ENCODE measurements around the gene EID3.
"Not testable (repeated sequence)": the region's sequence is repeated elsewhere in the genome, so short reads cannot be mapped to it uniquely, and the experiment has no call there.

EID3 gene

GRCh38 chr12:104328790-104329189 lies 25.3 kb downstream of the EID3 start:
- TF ChIP-seq GATA1 (IDR thresholded peaks at IDR 0.05; ENCODE audit: low read depth, low read length), result no peak
- TF ChIP-seq POLR2A (IDR thresholded peaks at IDR 0.05; ENCODE audit: low read length), result no peak
- no peak for DNase-seq

DNA sequence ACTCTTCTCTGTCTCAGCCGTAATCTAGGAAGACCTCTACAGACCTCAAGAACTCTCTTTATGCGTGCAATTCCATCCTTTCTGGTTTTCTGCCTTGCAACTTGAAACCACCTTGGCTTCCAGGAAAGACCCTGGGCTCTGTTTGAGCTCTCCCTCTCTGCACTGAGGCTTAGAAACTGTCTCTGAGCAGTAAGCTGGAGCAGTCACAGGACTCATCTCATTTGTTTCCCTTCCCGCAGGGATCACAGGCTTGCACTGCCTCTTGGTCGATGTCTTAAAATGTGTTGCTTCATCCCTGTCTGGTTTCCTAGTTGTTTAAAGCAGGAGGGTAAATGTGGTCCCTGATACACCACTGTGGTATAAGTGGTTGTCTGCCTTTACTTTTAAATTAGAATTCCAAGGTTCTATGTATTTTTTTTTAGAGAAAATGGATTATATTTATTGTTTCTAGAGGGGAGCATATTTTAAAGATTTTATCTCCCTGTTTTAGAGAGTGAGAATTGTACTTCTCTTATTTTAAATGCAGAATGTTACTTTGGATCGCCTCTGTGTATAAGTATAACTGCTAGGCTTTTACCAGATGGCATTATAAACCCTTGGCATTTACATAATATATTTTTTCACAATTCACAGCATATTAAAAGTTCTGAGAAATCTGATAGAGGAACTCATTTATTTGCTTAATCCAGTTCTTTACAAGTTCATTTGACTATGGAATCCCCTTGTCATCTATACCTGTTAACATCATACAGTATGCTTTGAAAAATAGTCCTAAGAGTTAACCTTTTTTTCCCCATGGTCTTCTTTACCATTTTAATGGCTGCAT lies 26.4 kb downstream of the EID3 start:
- DNase-seq, result no peak
- no peak for TF ChIP-seq GATA1 (IDR thresholded peaks at IDR 0.05; ENCODE audit: low read depth, low read length)
- TF ChIP-seq POLR2A (IDR thresholded peaks at IDR 0.05; ENCODE audit: low read length), result no peak

DNA sequence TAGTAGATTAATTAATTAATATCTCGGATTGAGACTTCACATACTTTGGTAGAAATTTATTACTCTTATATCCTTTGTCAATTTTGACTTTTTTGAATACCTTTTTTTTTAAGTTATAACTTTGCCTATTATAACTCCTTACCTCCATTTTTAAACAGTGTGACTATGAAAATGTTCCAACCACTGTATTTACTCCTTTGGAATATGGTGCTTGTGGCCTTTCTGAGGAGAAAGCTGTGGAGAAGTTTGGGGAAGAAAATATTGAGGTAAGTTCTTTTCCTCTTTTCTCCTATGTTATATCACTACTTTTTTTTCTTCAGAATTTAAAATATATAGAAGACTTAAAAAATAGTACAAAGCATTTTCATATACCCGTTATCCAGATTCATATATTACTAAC lies 27.8 kb downstream of the EID3 start:
- DNase-seq, result no peak
- no peak for TF ChIP-seq GATA1 (IDR thresholded peaks at IDR 0.05; ENCODE audit: low read depth, low read length)
- TF ChIP-seq POLR2A (IDR thresholded peaks at IDR 0.05; ENCODE audit: low read length), result no peak

DNA sequence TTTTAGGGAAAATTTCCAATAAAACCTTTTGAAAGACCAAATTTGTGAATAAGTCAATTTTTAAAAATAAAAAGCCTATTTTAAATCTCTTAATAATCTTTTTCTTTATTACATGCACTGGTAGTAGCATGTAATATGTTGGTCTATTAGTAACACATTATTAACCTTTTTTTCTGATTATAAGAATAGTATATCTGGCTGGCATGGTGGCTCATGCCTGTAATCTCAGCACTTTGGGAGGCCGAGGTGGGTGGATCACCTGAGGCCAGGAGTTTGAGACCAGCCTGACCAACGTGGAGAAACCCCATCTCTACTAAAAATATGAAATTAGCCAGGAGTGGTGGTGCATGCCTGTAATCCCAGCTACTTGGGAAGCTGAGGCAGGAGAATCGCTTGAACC lies 28.7 kb downstream of the EID3 start:
- not testable (repeated sequence) for DNase-seq

DNA sequence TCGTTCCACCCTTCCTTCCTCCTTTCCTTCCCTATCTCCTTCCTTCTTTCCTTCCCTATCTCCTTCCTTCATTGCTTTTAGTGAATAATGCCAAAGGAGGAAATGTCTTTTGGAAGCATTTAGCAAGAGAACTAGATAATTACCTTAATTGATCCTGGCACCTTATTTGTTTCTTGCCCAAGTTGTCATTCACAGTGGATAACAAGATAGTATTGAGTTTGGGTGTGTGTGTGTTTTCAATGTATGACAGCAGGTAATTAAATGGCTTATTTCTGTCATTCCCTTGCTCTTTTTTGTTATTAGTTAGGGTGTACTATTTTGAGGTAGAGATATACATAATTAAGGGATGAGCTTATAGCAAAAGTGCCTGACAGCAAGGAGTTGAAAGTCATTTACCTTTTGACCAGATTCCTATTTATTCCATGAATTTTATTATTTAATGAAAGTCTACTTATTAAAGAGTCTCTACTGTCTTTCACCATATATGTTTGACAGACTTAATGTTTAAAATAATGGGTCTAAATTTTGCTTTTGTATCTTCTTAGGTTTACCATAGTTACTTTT lies 30.2 kb downstream of the EID3 start:
- no peak for DNase-seq
- TF ChIP-seq POLR2A (IDR thresholded peaks at IDR 0.05; ENCODE audit: low read length) (no peak), GATA1 (IDR thresholded peaks at IDR 0.05; ENCODE audit: low read depth, low read length) (no peak)

DNA sequence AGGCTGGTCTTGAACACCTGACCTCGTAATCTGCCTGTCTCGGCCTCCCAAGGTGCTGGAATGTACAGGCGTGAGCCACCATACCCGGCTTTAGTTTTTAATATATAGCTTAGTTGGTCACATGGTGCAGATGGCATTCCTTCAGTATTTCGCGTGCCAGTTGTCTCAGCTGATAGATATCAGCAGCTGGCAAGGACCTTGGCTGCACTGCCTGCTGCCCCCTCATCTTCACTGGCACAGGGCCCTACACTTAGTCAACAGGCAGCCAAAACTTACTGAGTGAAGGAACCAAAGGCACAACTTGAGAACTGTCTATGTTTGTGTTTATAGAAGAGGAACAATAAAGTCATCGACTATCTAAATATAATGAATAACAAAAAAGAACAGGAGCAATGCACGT lies 31.0 kb downstream of the EID3 start:
- no peak for TF ChIP-seq GATA1 (IDR thresholded peaks at IDR 0.05; ENCODE audit: low read depth, low read length)
- TF ChIP-seq POLR2A (IDR thresholded peaks at IDR 0.05; ENCODE audit: low read length), result no peak
- DNase-seq, result no peak

- no peak for DNase-seq
- TF ChIP-seq POLR2A (IDR thresholded peaks at IDR 0.05; ENCODE audit: low read length) (no peak), GATA1 (IDR thresholded peaks at IDR 0.05; ENCODE audit: low read depth, low read length) (no peak)
Observed at GRCh38 chr12:104336115-104336514, 32.6 kb downstream of the EID3 start.

GRCh38 chr12:104337030-104337558 lies 33.6 kb downstream of the EID3 start:
- TF ChIP-seq GATA1 (IDR thresholded peaks at IDR 0.05; ENCODE audit: low read depth, low read length), result no peak
- no peak for TF ChIP-seq POLR2A (IDR thresholded peaks at IDR 0.05; ENCODE audit: low read length)

GRCh38 chr12:104339663-104340062 lies 36.1 kb downstream of the EID3 start:
- no peak for TF ChIP-seq POLR2A (IDR thresholded peaks at IDR 0.05; ENCODE audit: low read length)
- TF ChIP-seq GATA1 (IDR thresholded peaks at IDR 0.05; ENCODE audit: low read depth, low read length), result no peak
- no peak for DNase-seq

More at GRCh38 chr12:104337030-104337558, 33.6 kb downstream of the EID3 start:
- DNase-seq, result no peak

DNA sequence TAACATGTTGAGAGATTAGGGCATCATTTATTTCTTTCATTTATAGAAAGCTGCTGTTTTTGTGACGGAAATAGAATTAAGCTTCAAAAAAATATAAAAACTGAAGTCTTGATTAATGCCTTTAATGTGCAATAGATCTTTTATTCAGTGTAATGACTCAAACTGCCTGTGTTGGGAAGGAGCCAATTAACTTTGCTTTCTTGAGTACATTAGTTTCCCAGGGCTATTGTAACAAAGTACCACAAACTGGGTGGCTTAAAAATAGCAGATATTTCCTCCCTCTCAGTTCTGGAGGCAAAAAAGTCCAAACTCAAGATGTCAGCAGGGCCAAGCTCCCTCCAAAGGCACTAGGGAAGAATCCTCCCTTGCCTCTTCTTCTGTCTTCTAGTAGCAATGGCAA lies 36.6 kb downstream of the EID3 start:
- DNase-seq, result no peak
- TF ChIP-seq POLR2A (IDR thresholded peaks at IDR 0.05; ENCODE audit: low read length) (no peak), GATA1 (IDR thresholded peaks at IDR 0.05; ENCODE audit: low read depth, low read length) (no peak)

DNA sequence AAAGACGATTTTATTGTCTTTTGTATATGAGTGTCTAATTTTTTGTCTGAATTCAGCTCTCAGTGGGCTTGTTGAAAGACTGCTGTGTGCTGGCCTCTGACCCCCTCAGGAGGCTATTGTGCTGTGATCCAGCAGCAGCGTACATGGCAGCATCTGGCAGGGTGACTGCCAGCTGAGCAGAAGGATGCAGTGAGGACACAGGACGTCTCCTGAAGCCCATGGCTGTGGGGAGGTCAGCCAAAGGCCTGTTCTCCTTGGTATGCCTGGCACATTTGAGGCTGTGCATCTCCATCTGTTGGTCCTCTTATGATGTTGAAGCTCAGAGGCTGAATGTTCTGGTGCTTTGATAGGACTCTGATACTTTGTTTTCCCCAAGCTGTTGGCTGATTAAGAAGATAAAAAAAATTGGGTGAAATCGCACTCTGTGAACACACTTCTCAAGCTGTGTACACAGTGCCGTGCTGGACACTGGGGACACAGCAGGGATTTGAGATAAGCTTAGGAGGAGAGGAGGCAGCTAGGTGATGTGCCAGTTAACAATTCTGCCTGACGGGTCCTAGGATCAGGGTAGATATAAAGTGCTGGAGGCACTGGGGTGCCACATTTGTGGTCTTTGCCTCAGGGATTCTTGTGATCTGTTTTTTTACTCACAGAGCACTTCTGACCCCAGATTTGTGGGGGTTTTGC lies 37.5 kb downstream of the EID3 start:
- no peak for TF ChIP-seq GATA1 (IDR thresholded peaks at IDR 0.05; ENCODE audit: low read depth, low read length)
- no peak for TF ChIP-seq POLR2A (IDR thresholded peaks at IDR 0.05; ENCODE audit: low read length)
- no peak for DNase-seq

- TF ChIP-seq GATA1 (IDR thresholded peaks at IDR 0.05; ENCODE audit: low read depth, low read length), result no peak
- TF ChIP-seq POLR2A (IDR thresholded peaks at IDR 0.05; ENCODE audit: low read length), result no peak
- DNase-seq, result no peak
Observed at GRCh38 chr12:104342147-104342546, 38.6 kb downstream of the EID3 start.

DNA sequence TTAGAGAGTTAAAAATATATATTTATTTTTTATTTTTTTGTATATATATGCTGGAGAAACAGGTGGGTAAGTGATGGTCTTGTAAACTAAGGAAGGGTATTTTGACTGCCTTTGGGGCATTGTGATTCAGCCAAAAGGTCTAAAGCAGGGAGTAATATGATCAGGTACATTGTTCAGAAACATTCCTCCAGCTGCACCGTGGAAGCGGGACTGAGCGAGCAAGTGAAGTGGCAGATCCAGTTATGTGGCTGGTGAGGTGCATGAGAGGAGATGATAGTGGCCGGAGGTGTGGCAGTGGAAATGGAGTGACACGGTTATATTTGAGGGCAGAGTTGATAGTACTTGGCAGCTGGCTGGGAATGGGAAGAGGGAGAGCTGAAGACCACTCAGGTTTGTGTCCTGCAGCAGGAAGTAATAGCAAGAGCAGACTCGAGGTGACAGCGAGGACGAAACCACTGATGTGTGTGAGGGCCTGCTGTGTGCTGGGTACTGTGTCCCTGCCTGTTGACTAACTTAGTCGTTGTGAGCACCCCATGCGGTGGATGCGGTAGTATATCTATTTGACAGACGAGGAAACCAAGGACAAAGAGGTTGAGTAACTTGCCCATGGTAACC lies 39.2 kb downstream of the EID3 start:
- TF ChIP-seq GATA1 (IDR thresholded peaks at IDR 0.05; ENCODE audit: low read depth, low read length), result no peak
- no peak for TF ChIP-seq POLR2A (IDR thresholded peaks at IDR 0.05; ENCODE audit: low read length)

DNA sequence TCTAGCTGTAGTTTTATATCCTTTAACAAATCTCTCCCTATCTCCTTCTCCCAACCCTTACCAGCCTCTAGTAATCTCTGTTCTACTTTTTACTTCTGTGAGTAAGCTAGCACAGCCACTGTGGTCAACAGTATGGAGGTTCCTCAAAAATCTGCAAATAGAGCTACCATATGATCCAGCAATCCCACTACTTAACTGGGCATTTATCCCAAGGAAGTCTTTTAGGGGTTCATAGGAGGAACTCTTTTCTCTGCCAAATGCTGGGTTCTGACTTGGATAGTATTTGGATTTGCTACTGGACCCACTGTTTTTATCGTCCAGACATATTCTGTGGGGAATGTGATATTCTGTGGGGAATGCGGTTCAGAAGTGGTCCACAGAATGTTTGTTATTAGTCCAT lies 41.1 kb downstream of the EID3 start:
- no peak for DNase-seq
- TF ChIP-seq POLR2A (IDR thresholded peaks at IDR 0.05; ENCODE audit: low read length) (no peak), GATA1 (IDR thresholded peaks at IDR 0.05; ENCODE audit: low read depth, low read length) (no peak)

More for the DNA sequence above, 39.2 kb downstream of the EID3 start:
- no peak for DNase-seq

All from erythroblast (primary cell).